OCI-LY7 (cell line): Measurements from ENCODE around the gene PIK3C2B.

Source experiments
- CTCF ChIP-seq: fragments of 200-600 bp; sonication (generic); conservative IDR thresholded peaks from 2 replicates; pipeline ENCODE4 v1.5.1; 2014; ENCODE audit warnings: mild to moderate bottlenecking, antibody characterized with exemption, low read length, moderate library complexity, mixed read lengths
- EZH2phosphoT487 ChIP-seq: fragments of 200-600 bp; sonication (generic); IDR thresholded peaks from 2 replicates; pipeline ENCODE4 v1.6.1; 2018; ENCODE audit warnings: low read depth, borderline replicate concordance, mild to moderate bottlenecking, mixed run types, antibody characterized with exemption, low read length, moderate library complexity, mixed read lengths

- TF ChIP-seq CTCF (no peak; the same call in 1 of the 2 replicates), EZH2phosphoT487 (no peak)
Measured at GRCh38 chr1:204445860-204446412, 48.7 kb downstream of the PIK3C2B start.
